K562 (cell line): ENCODE results near the gene CORO2A.

Source experiments
- MAX ChIP-seq: sonication (generic); formaldehyde crosslinking; IDR thresholded peaks from 2 replicates; pipeline ENCODE4 v1.9.0; 2022; ENCODE audit warnings: mild to moderate bottlenecking, missing genetic modification reagents
- STAG1 ChIP-seq: sonication (generic); formaldehyde crosslinking; IDR thresholded peaks from 2 replicates; pipeline ENCODE4 v1.5.0; 2020; ENCODE audit warnings: missing genetic modification reagents, borderline replicate concordance
- ZNF444 ChIP-seq: fragments of 250-450 bp; sonication (Bioruptor Pico); IDR thresholded peaks from 2 replicates; pipeline ENCODE4 v1.4.0; 2020; ENCODE audit warnings: mild to moderate bottlenecking, moderate library complexity

DNA sequence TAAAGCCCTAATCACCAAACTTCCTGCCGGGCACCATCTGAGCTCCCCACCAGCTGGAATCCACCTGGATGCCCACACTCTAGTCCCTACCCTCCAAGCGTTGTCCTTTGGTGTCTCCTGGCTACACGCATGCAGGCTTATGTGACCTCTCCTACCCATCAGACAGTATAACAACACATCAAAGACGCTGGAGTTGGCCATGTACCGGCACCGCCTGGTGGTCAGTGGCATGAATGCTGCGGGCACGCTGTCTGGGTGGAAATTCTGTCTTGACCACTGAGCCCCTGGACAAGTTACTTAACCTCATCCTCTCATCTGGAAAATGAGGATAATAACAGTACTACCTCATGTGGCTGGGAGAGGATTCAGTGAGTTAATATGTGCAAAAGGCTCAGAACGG, 23.4 kb upstream of the CORO2A start:
- TF ChIP-seq MAX (CRISPR knock-in tag) = no peak
- no peak for TF ChIP-seq STAG1 (CRISPR knock-in tag)
- no peak for TF ChIP-seq ZNF444 (CRISPR knock-in tag)
